Hematopoietic multipotent progenitor cell (in vitro differentiated cells): Measurements from ENCODE around the gene IL17B. TPM values are rescaled to one million over a fixed set of nuclear protein-coding genes. Genes with fewer than 3 reads are reported as not detected.

ENCODE experiments used
- DNase-seq, 3 donors: peaks; one replicate each; pipeline ENCODE4 v3.0.0-alpha.2; 2011 to 2015; ENCODE audit warnings: low read depth in 2 of 3, low spot score in 2 of 3
- total RNA-seq: library from RNA; depleted of rRNA; stranded (reverse); fragments of >200 nt; gene quantifications from one replicate; pipeline ENCODE4 v1.2.3, GENCODE V29; 2012

IL17B gene
- total RNA-seq, 1 donor: not detected

GRCh38 chr5:149381261-149381985 lies 2.3 kb upstream of the IL17B start:
- DNase-seq: no peak

- no peak for DNase-seq
Measured at GRCh38 chr5:149380466-149381121, 1.5 kb upstream of the IL17B start.

GRCh38 chr5:149379818-149380374 lies 804 bp upstream of the IL17B start:
- DNase-seq: no peak

- no peak for DNase-seq
Measured at GRCh38 chr5:149378241-149378820, 761 bp downstream of the IL17B start.

- no peak for DNase-seq
Measured at GRCh38 chr5:149376711-149377447, 2.2 kb downstream of the IL17B start.

- DNase-seq: no peak
Measured at GRCh38 chr5:149376104-149376503, 3.0 kb downstream of the IL17B start.

- no peak for DNase-seq
Measured at GRCh38 chr5:149375434-149375833, 3.7 kb downstream of the IL17B start.

- DNase-seq: no peak
Measured at GRCh38 chr5:149374801-149375200, 4.3 kb downstream of the IL17B start.

GRCh38 chr5:149374303-149374702 lies 4.8 kb downstream of the IL17B start:
- DNase-seq: no peak

- DNase-seq: no peak
Measured at GRCh38 chr5:149372932-149373331, 6.2 kb downstream of the IL17B start.

- no peak for DNase-seq
Measured at GRCh38 chr5:149372076-149372795, 6.9 kb downstream of the IL17B start.

GRCh38 chr5:149371296-149371962 lies 7.7 kb downstream of the IL17B start:
- DNase-seq: peak in 2 of 3 donors; percentile 56 to 71

- no peak for DNase-seq
Measured at GRCh38 chr5:149370878-149371277, 8.2 kb downstream of the IL17B start.

- no peak for DNase-seq
Measured at GRCh38 chr5:149367972-149368645, 11.0 kb downstream of the IL17B start.

- peak in 1 of 3 donors; percentile 65 for DNase-seq
Measured at GRCh38 chr5:149367249-149367971, 11.7 kb downstream of the IL17B start.

- no peak for DNase-seq
Measured at GRCh38 chr5:149366169-149366729, 12.8 kb downstream of the IL17B start.

GRCh38 chr5:149365418-149365817 lies 13.7 kb downstream of the IL17B start:
- no peak for DNase-seq

GRCh38 chr5:149364719-149365118 lies 14.4 kb downstream of the IL17B start:
- DNase-seq: no peak
